LHCN-M2 (cell line): ENCODE data around the gene IDH1. TPM values are rescaled to one million over a fixed set of nuclear protein-coding genes. Genes with fewer than 3 reads are reported as not detected.
"Not testable (repeated sequence)": the region's sequence is repeated elsewhere in the genome, so short reads cannot be mapped to it uniquely, and the experiment has no call there.

Experiments
- DNase-seq: peaks from one replicate; pipeline ENCODE4 v3.0.0-alpha.2; 2012; ENCODE audit warnings: low read depth
- total RNA-seq: library from RNA; depleted of rRNA; stranded (reverse); fragments of >200 nt; gene quantifications from 2 replicates; pipeline ENCODE4 v1.2.3, GENCODE V29; 2014; rRNA removed

The IDH1 gene
- total RNA-seq, 1 experiment from 2014 or later = 86.5 TPM

GRCh38 chr2:208221873-208222272, 33.0 kb downstream of the IDH1 start:
- not testable (repeated sequence) for DNase-seq

GRCh38 chr2:208210688-208211451, 44.0 kb downstream of the IDH1 start:
- peak; percentile 6 for DNase-seq

- no peak for DNase-seq
Observed at GRCh38 chr2:208208335-208209085, 46.4 kb downstream of the IDH1 start.

- DNase-seq = no peak
Observed at GRCh38 chr2:208207769-208208168, 47.1 kb downstream of the IDH1 start.

GRCh38 chr2:208204166-208204565, 50.7 kb downstream of the IDH1 start:
- no peak for DNase-seq

- DNase-seq = no peak
Observed at GRCh38 chr2:208195531-208195930, 59.3 kb downstream of the IDH1 start.

GRCh38 chr2:208192611-208193236, 62.1 kb downstream of the IDH1 start:
- DNase-seq = no peak

- DNase-seq = no peak
Observed at GRCh38 chr2:208189810-208190503, 64.9 kb downstream of the IDH1 start, which contains the start of gene C2orf80. Gene C2orf80, minus strand, starts transcription at chr2:208190030. Its CDS starts 3,044 bp downstream, at chr2:208186986.

GRCh38 chr2:208189069-208189809, 65.6 kb downstream of the IDH1 start:
- DNase-seq = no peak

- DNase-seq = no peak
Observed at GRCh38 chr2:208186893-208187292, 68.0 kb downstream of the IDH1 start.

- no peak for DNase-seq
Observed at GRCh38 chr2:208186465-208186864, 68.4 kb downstream of the IDH1 start.

Other genes starting within 250 kb of the IDH1 start
- gene PLEKHM3, start 229.5 kb downstream of the IDH1 start, total RNA-seq = 3.7 and 7.5 TPM in 2 replicates
- not detected in 2 replicates for gene CRYGD, start 130.5 kb downstream of the IDH1 start, total RNA-seq
- gene CRYGC, start 125.2 kb downstream of the IDH1 start, total RNA-seq = not detected in 2 replicates
- not detected in 2 replicates for gene CRYGB, start 108.9 kb downstream of the IDH1 start, total RNA-seq
- not detected in 2 replicates for gene CRYGA, start 91.5 kb downstream of the IDH1 start, total RNA-seq
- not detected in 2 replicates for gene C2orf80, start 65.0 kb downstream of the IDH1 start, total RNA-seq
- 17.2 and 20.9 TPM in 2 replicates for gene PIKFYVE, start 11.2 kb upstream of the IDH1 start, total RNA-seq
- gene PTH2R, start 151.7 kb upstream of the IDH1 start, total RNA-seq = not detected in 2 replicates